ENCODE results near the gene LURAP1L. TPM values are rescaled to one million over a fixed set of nuclear protein-coding genes. Genes with fewer than 3 reads are reported as not detected.

The LURAP1L gene
- total RNA-seq, 2 experiments from 2014 or later = not detected

DNA sequence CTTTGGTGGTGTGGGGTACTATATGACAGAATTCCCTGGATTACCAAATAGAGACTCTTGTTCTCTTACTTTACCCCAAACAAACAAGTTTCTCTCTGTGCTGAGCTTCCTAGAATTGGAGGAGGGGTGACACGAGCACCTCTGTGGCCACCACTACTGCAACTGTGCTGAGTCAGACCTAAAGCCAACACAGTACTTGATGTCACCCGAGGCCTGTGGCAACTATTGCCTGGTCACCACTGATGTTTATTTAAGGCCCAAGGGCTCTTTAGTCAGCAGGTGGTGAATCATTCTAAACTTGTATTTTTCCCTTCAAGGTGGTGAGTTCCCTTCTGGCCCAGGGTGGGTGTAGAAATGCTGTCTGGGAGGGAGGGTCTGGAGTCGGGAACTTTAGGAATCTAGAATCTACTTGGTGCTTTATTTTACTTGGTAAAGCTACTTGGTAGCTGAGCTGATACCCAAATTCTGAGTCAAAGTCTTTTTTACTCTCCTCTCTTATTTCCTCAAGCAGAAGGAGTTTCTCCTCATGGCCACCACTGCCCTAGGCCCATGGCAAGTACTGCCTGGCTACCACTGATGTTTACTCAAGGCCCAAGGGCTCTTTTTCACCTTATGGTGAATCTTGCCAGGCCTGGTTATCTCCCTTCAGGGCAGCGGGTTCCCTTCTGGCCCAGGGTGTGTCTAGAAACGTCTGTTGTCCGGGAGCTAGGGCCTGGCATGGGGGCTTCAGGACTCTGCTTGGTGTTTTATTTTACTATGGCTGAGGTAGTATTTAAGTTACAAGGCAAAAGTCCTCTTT is 9.8 kb downstream of the LURAP1L start:
- DNase-seq (no peak), ATAC-seq (ENCODE audit: low read depth) (no peak)
- no peak overlapping the region for H3K27ac Mint-ChIP-seq
- no peaks in the 10 kb centered on the region for H3K27me3 Mint-ChIP-seq
- no peak overlapping the region for H3K4me3 Mint-ChIP-seq
- no peaks in the 10 kb centered on the region for H3K9me3 Mint-ChIP-seq
- POLR2A ChIA-PET = no interaction called here
- no peaks in the 10 kb centered on the region for H3K36me3 Mint-ChIP-seq
- no peaks in the 10 kb centered on the region for H3K4me1 Mint-ChIP-seq

DNA sequence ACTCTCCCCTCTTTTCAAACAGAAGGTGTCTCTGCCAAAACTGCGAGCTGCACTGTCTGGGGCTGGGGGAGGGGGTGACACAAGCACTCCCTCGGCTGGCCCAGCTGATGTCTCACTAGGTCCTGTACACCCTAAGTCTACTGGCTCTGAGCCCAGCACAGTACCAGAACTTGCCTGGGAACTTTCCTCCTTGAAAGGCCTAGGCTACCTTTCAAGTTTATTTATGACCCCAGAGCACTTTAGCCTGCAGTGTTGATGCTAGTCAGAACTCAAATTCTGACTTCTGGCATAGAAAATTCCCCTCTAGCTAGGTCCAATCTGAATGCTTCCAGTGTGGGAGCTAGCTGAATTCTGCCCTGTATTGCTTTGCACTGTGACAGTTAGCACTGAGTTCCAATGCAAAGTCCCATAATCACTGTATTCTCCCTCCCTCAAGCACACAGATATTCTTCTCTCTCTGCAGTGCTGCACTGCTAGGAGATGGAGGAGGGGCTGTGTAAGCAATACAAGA is 10.5 kb downstream of the LURAP1L start:
- ATAC-seq (ENCODE audit: low read depth) (no peak), DNase-seq (no peak)
- POLR2A ChIA-PET = no interaction called here
- Mint-ChIP-seq H3K27ac (no peak overlapping the region), H3K36me3 (no peaks in the 10 kb centered on the region), H3K4me3 (no peak overlapping the region), H3K4me1 (no peaks in the 10 kb centered on the region), H3K27me3 (no peaks in the 10 kb centered on the region), H3K9me3 (no peaks in the 10 kb centered on the region)

DNA sequence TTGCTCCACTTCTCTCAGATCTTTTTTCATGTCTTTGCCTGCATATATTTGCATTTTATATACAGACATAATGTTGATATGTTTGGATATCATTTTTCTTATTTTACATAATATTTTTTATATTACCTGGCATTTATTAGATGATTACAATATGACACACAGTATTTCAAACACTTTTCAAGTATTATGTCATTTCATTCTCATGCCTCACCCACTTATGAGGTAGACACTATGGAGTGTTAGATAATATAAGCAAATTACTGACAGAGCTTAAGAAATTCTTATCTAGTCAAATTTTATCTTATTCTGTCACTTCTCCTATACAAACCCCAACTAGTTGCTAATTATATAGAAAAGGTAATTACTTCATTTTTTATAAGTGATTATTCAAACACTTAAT is 11.1 kb downstream of the LURAP1L start:
- Mint-ChIP-seq H3K27me3 (no peaks in the 10 kb centered on the region), H3K4me3 (no peak overlapping the region), H3K36me3 (no peaks in the 10 kb centered on the region), H3K4me1 (no peaks in the 10 kb centered on the region), H3K9me3 (no peaks in the 10 kb centered on the region), H3K27ac (no peak overlapping the region)
- POLR2A ChIA-PET = no interaction called here
- ATAC-seq (ENCODE audit: low read depth) (no peak), DNase-seq (no peak)

DNA sequence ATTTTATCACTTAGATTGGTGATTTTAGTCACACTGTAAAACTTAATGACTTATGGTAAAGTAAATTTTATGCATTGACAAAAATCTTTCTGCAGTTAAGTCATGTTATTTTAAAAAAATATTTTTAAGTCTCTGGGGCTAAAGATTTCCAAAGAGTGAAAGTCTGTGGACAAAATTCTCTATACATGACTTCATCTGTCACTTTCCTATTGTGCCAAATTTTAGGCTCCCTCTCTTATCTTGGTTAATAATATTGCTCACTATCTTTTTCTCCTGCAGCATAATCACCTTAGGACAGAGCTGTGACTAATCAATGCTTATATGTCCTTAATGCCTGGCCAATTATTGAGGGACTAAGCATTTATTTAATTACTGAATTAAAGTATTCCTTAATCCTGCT is 15.2 kb downstream of the LURAP1L start:
- Mint-ChIP-seq H3K36me3 (no peaks in the 10 kb centered on the region), H3K4me3 (no peak overlapping the region), H3K27ac (no peak overlapping the region), H3K4me1 (no peaks in the 10 kb centered on the region), H3K27me3 (no peaks in the 10 kb centered on the region), H3K9me3 (no peaks in the 10 kb centered on the region)
- POLR2A ChIA-PET = no interaction called here
- ATAC-seq (ENCODE audit: low read depth) (no peak), DNase-seq (no peak)

DNA sequence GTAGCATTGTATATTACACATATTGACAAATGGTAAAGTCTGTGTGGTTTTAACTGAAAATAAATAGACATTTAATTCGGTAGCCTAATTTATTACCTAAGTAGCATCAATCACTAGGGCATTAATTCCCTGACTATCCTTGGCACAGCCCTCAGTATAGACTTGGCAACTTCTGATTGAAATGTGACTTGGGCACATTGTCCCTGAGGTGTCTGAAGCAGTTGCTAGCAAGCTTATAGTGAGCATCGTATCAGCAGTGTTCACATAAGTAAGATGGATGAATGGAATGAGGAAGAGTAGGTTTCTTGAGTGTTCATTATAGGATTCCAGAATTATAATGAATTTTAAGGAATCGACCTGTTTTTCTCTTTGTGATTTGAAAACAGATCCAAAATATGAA is 16.1 kb downstream of the LURAP1L start:
- POLR2A ChIA-PET = no interaction called here
- Mint-ChIP-seq H3K4me3 (no peak overlapping the region), H3K36me3 (no peaks in the 10 kb centered on the region), H3K4me1 (no peaks in the 10 kb centered on the region), H3K27me3 (no peaks in the 10 kb centered on the region), H3K9me3 (peaks cover 2% of the 10 kb centered on the region), H3K27ac (no peak overlapping the region)
- DNase-seq (no peak), ATAC-seq (ENCODE audit: low read depth) (no peak)

DNA sequence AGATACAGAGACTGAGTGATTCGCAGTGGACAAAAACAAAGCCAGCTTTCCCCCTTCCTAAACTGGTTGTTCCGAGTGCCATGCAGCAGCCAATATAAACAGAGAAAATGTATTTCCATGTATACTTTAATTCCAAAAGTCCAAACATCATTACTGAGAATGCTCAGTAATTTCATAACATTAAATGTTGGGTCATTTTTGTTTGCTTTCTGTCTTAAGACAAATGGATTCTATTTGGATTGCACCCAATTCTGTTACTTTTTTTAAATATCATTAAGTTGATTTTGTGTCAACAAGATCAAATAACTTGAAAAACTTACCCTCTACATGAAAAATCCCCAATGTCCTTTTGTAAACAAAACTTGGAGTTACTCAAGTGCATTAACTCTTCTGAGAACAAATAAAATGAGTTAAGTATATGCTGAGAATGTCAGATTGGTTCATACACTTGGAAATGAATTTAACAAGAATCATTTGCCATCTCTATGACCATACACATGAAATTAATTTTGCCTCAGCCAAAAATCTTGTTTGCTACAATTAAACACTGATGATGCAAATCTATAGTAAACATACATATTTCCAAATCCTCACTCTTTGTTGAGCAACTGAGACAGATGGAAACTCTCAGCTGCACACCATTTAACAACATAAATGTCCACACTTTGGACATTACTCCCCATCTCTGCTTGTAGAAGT is 19.4 kb downstream of the LURAP1L start:
- Mint-ChIP-seq H3K4me1 (no peaks in the 10 kb centered on the region), H3K27me3 (no peaks in the 10 kb centered on the region), H3K36me3 (no peaks in the 10 kb centered on the region), H3K4me3 (no peak overlapping the region), H3K9me3 (peaks cover 2% of the 10 kb centered on the region), H3K27ac (no peak overlapping the region)
- POLR2A ChIA-PET = no interaction called here
- ATAC-seq (ENCODE audit: low read depth) (no peak), DNase-seq (no peak)

DNA sequence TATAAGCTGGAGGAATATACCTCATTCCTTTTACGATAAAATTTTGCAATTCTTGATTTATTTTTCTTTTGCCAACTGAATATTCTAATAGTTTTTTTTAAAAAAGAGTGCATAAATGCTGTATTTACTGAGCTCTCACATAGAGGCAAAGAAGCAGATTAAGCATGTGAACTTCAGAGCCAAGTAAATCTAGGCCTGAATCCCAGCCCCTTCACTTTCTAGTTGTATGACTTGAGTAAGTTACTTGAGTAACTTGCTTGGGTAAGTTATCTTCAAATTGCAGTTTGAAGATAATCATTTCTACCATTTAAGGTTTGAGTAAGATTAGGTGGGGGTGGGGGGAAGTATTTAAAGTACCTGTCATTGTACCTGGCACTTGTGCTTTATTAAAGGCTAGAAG is 21.8 kb downstream of the LURAP1L start:
- no peaks in the 10 kb centered on the region for H3K36me3 Mint-ChIP-seq

DNA sequence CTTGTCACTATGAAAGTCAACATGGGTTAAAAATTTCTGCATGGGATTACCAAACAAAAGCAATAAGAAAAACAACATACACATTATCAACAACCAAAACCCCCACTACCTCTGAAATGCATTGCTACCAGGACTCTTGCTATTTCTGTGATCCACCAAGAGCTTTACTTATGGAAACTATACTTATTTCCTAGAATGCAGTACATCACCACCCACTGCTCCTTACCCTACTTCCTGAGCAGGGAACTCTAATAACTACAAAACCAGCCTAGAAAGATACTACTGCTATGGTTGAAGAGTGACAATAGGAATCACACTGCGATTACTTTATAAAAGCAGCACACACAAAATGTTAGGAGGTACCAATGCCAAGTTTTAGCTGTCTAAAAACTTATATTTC is 22.2 kb downstream of the LURAP1L start:
- Mint-ChIP-seq H3K36me3 (no peaks in the 10 kb centered on the region), H3K27me3 (no peaks in the 10 kb centered on the region), H3K27ac (no peak overlapping the region), H3K4me3 (no peak overlapping the region), H3K9me3 (peaks cover 2% of the 10 kb centered on the region), H3K4me1 (no peaks in the 10 kb centered on the region)
- no peak for ATAC-seq (ENCODE audit: low read depth)
- DNase-seq = no peak
- POLR2A ChIA-PET = no interaction called here

More for the DNA sequence above, 21.8 kb downstream of the LURAP1L start:
- DNase-seq (no peak), ATAC-seq (ENCODE audit: low read depth) (no peak)
- Mint-ChIP-seq H3K27ac (no peak overlapping the region), H3K4me1 (no peaks in the 10 kb centered on the region), H3K27me3 (no peaks in the 10 kb centered on the region), H3K4me3 (no peak overlapping the region), H3K9me3 (peaks cover 2% of the 10 kb centered on the region)
- POLR2A ChIA-PET = no interaction called here

DNA sequence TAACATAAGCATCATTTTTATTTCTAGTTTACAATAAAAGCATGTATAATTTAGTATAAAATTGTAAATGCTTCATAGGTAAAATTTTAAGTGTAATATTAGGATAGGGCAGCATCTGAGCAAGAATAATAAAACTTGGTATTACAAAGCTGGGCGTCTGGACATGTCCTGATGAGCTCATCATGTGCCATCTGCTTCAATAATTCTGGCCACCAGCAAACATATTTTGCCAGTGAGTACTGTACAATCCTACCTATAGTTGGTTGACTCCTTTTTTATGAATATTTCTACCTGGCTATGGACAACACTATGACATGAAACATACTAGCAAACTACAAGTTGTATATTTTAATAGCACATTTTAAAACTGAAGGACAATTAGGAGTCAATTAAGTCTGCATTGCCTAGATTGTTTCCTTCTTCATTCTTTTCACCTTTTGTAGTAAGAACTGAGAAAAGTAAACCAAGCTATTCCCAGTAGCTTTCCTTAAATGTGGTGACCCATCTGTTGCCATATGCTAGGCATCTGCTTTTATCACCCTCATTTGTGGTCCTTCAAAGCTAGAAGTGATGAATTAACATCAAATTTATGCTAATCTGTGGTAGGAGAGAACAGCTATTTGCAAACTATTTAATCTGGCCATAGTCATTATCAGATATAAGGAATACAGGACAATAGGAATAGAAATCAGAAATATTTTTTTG is 23.4 kb downstream of the LURAP1L start:
- DNase-seq = no peak
- no peak overlapping the region for H3K27ac Mint-ChIP-seq
- peaks cover 3% of the 10 kb centered on the region for H3K9me3 Mint-ChIP-seq
- H3K4me3 Mint-ChIP-seq = no peak overlapping the region
- no peaks in the 10 kb centered on the region for H3K4me1 Mint-ChIP-seq
- POLR2A ChIA-PET = no interaction called here
- no peak for ATAC-seq (ENCODE audit: low read depth)
- H3K36me3 Mint-ChIP-seq = no peaks in the 10 kb centered on the region
- no peaks in the 10 kb centered on the region for H3K27me3 Mint-ChIP-seq

DNA sequence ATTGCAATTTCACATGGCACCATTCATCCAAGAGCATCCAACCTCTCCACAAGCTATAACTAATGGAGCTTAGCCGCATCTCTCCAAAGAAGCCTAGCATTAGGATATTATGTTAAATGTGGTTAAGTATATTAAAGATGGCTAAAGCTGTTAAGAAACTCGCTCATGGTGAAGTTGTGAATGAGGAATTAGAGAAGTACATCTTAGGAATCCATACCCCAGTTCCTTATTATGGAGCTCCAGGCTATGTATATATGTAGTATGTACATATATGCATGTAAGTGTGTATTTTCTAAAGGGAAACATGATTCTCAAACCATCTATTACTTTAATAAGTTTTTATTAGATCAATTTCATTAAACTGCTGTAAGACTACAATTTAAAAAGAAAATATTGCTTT is 26.4 kb downstream of the LURAP1L start:
- POLR2A ChIA-PET = no interaction called here
- ATAC-seq (ENCODE audit: low read depth) (no peak), DNase-seq (no peak)
- Mint-ChIP-seq H3K9me3 (peaks cover 3% of the 10 kb centered on the region), H3K4me1 (no peaks in the 10 kb centered on the region), H3K27ac (no peak overlapping the region), H3K36me3 (no peaks in the 10 kb centered on the region), H3K4me3 (no peak overlapping the region), H3K27me3 (no peaks in the 10 kb centered on the region)

DNA sequence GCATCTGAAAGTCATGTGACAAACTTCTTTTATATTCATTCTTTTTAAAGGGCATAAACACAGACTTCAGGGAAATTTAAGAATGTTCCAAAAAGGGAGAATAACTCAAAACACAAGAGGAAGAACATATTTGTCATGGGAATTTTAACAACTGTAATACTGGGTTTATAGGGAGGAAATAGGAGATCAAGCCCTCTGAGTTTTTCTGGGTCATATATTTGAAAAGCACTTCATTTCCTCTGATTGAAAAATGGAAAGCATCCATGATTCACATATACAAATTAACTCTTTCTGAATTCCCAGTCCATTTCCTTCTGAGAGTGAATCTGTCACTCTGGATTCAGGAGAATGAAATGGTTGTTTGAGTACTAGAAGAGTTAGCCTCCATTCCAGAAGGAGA is 26.8 kb downstream of the LURAP1L start:
- Mint-ChIP-seq H3K4me3 (no peak overlapping the region), H3K27ac (no peak overlapping the region), H3K9me3 (peaks cover 3% of the 10 kb centered on the region), H3K27me3 (no peaks in the 10 kb centered on the region), H3K36me3 (no peaks in the 10 kb centered on the region), H3K4me1 (no peaks in the 10 kb centered on the region)
- DNase-seq = no peak
- POLR2A ChIA-PET = no interaction called here
- no peak for ATAC-seq (ENCODE audit: low read depth)

DNA sequence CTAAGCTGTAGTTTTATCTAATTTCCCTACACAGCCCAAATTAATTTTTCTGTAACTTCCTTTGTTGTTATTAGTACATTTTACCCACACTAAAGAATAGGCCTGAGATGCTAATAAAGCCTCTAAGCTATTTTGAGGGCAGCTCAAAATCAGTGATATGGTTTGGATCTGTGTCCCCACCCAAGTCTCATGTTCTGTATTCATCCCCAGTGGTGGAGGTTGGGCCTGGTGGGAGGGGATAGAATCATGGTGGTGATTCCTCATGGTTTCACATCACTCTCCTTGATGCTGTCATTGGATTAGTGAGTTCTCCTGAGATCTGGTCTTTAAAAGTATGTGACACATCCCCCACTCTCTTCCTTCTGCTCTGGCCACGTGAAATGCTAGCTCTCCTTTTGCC is 27.3 kb downstream of the LURAP1L start:
- Mint-ChIP-seq H3K27ac (no peak overlapping the region), H3K9me3 (peaks cover 3% of the 10 kb centered on the region), H3K4me3 (no peak overlapping the region), H3K27me3 (no peaks in the 10 kb centered on the region), H3K36me3 (no peaks in the 10 kb centered on the region), H3K4me1 (no peaks in the 10 kb centered on the region)
- no peak for ATAC-seq (ENCODE audit: low read depth)
- POLR2A ChIA-PET = no interaction called here
- no peak for DNase-seq

DNA sequence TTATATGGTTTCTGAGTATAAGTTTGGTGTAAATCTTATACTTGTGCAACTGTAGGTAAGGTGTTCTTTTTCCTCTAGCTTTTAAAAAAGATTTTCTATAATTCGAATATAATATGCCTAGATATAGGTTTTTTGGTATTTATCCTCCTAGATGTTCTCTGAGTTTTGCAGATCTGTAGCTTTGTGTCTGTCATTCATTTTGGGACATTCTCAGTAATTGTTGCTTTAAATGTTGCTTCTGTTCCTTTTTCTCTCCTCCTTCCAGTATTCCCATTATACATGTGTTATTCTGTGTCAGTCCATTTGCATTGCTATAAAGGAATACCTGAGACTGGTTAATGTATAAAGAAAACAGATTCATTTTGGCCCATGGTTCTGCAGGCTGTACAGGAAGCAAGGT is 33.7 kb downstream of the LURAP1L start:
- no peak for ATAC-seq (ENCODE audit: low read depth)
- Mint-ChIP-seq H3K27me3 (no peaks in the 10 kb centered on the region), H3K4me3 (no peak overlapping the region), H3K9me3 (peaks cover 3% of the 10 kb centered on the region), H3K4me1 (no peaks in the 10 kb centered on the region), H3K36me3 (no peaks in the 10 kb centered on the region), H3K27ac (no peak overlapping the region)
- POLR2A ChIA-PET = no interaction called here
- DNase-seq = no peak

DNA sequence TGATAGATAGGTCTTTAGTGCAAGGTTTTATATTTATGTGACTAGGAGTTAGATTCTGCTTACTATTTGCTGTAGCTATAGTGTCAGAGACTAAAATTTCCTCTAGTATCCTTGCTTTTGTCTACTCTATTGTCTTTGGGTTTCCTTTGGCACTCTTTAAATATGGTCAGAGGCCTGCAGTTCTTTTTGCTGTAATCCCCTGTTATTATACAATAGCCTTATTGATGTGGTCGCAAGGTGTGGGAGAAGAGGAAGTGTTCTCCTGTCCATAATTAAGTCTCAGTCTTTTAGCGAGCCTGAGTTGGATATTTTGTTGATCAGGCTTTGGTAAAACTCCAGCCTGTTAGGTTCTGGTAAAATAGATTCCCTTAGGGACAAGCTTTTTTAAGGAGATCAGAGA is 34.9 kb downstream of the LURAP1L start:
- Mint-ChIP-seq H3K4me1 (no peaks in the 10 kb centered on the region), H3K27me3 (no peaks in the 10 kb centered on the region), H3K27ac (no peak overlapping the region), H3K9me3 (peaks cover 3% of the 10 kb centered on the region), H3K36me3 (no peaks in the 10 kb centered on the region), H3K4me3 (no peak overlapping the region)
- no peak for ATAC-seq (ENCODE audit: low read depth)
- DNase-seq = no peak
- POLR2A ChIA-PET = no interaction called here

All from activated naive CD8-positive, alpha-beta T cell treated with anti-CD3 and anti-CD28 coated beads, Interleukin-2, amount 10 ng/mL, durations not matched to agents 7 days and 5 days (primary cell).